H9 (cell line): ENCODE data around the gene SLC5A2. TPM values are rescaled to one million over a fixed set of nuclear protein-coding genes. Genes with fewer than 3 reads are reported as not detected.

Experiments
- DNase-seq: peaks from one replicate; pipeline ENCODE4 v3.0.0-alpha.2; 2017
- H2AFZ ChIP-seq: one replicate; pipeline ENCODE4 v1.6.1; 2013; ENCODE audit warnings: mild to moderate bottlenecking, low read length, control low read depth, moderate library complexity
- H2AK5ac ChIP-seq: 2 replicates; pipeline ENCODE4 v1.6.1; 2013; ENCODE audit warnings: low read length, control low read depth, mixed read lengths; ENCODE audit not compliant: insufficient read length
- H2BK120ac ChIP-seq: one replicate; pipeline ENCODE4 v1.6.1; 2013; ENCODE audit warnings: low read depth, mild to moderate bottlenecking, low read length, control low read depth, inconsistent platforms; ENCODE audit not compliant: poor library complexity, severe bottlenecking
- H2BK12ac ChIP-seq: 2 replicates; pipeline ENCODE4 v1.6.1; 2013; ENCODE audit warnings: low read length, control low read depth, mixed read lengths, low read depth; ENCODE audit not compliant: insufficient read length
- H2BK15ac ChIP-seq: 2 replicates; pipeline ENCODE4 v1.6.1; 2013; ENCODE audit warnings: low read depth, low read length, control low read depth
- H2BK20ac ChIP-seq: one replicate; pipeline ENCODE4 v1.6.1; 2013; ENCODE audit warnings: low read depth, mild to moderate bottlenecking, low read length, control low read depth, inconsistent platforms; ENCODE audit not compliant: poor library complexity, severe bottlenecking
- H2BK5ac ChIP-seq: 2 replicates; pipeline ENCODE4 v1.6.1; 2013; ENCODE audit warnings: low read length, control low read depth, mixed read lengths; ENCODE audit not compliant: insufficient read length
- H3K14ac ChIP-seq: 2 replicates; pipeline ENCODE4 v1.6.1; 2013; ENCODE audit warnings: low read length, control low read depth; ENCODE audit not compliant: insufficient read depth
- H3K18ac ChIP-seq: 2 replicates; pipeline ENCODE4 v1.6.1; 2013; ENCODE audit warnings: low read depth, mild to moderate bottlenecking, mixed read lengths, low read length, control low read depth; ENCODE audit not compliant: insufficient read length
- H3K23ac ChIP-seq: 2 replicates; pipeline ENCODE4 v1.6.1; 2013; ENCODE audit warnings: low read length, control low read depth, mixed read lengths, low read depth; ENCODE audit not compliant: insufficient read length
- H3K23me2 ChIP-seq: 2 replicates; pipeline ENCODE4 v1.6.1; 2013; ENCODE audit warnings: low read depth, mild to moderate bottlenecking, mixed read lengths, low read length, control low read depth; ENCODE audit not compliant: insufficient read length, poor library complexity, severe bottlenecking
- H3K27ac ChIP-seq: 2 replicates; pipeline ENCODE4 v1.5.1; 2013; ENCODE audit warnings: low read length, control low read depth, mixed read lengths, low read depth; ENCODE audit not compliant: insufficient read length
- H3K27me3 ChIP-seq: 2 replicates; pipeline ENCODE4 v1.6.1; 2013; ENCODE audit warnings: low read length, control low read depth, inconsistent platforms; ENCODE audit not compliant: insufficient read depth
- H3K4ac ChIP-seq: 2 replicates; pipeline ENCODE4 v1.6.1; 2013; ENCODE audit warnings: low read depth, mild to moderate bottlenecking, control low read depth, inconsistent platforms, low read length, moderate library complexity
- H3K4me1 ChIP-seq: 2 replicates; pipeline ENCODE4 v1.6.1; 2013; ENCODE audit warnings: low read length, control low read depth, inconsistent platforms; ENCODE audit not compliant: insufficient read depth
- H3K4me2 ChIP-seq: 2 replicates; pipeline ENCODE4 v1.6.1; 2013; ENCODE audit warnings: low read length, control low read depth, mixed read lengths; ENCODE audit not compliant: insufficient read length, insufficient read depth
- H3K56ac ChIP-seq: 2 replicates; pipeline ENCODE4 v1.6.1; 2013; ENCODE audit warnings: low read depth, mild to moderate bottlenecking, mixed read lengths, low read length, control low read depth; ENCODE audit not compliant: insufficient read length
- H3K79me1 ChIP-seq: 2 replicates; pipeline ENCODE4 v1.6.1; 2013; ENCODE audit warnings: low read depth, mild to moderate bottlenecking, moderate library complexity, low read length, control low read depth, inconsistent platforms; ENCODE audit not compliant: insufficient read depth, poor library complexity, severe bottlenecking
- H3K79me2 ChIP-seq: 2 replicates; pipeline ENCODE4 v1.6.1; 2013; ENCODE audit warnings: low read length, control low read depth, inconsistent platforms; ENCODE audit not compliant: insufficient read depth
- H3K9ac ChIP-seq: 2 replicates; pipeline ENCODE4 v1.6.1; 2013; ENCODE audit warnings: low read length, control low read depth, mixed read lengths; ENCODE audit not compliant: insufficient read length; ENCODE audit errors: extremely low read depth
- H3K9me3 ChIP-seq: one replicate; pipeline ENCODE4 v1.6.1; 2013; ENCODE audit warnings: low read depth, low read length, inconsistent platforms; ENCODE audit not compliant: control insufficient read depth
- H3T11ph ChIP-seq: one replicate; pipeline ENCODE4 v1.6.1; 2013; ENCODE audit warnings: mild to moderate bottlenecking, low read length, control low read depth, inconsistent platforms
- H4K20me1 ChIP-seq: one replicate; pipeline ENCODE4 v1.6.1; 2013; ENCODE audit not compliant: control insufficient read depth, insufficient read length, insufficient read depth
- H4K5ac ChIP-seq: 2 replicates; pipeline ENCODE4 v1.6.1; 2013; ENCODE audit warnings: low read depth, mild to moderate bottlenecking, mixed read lengths, low read length, control low read depth; ENCODE audit not compliant: insufficient read length
- H4K8ac ChIP-seq: replicated peaks from 2 replicates; pipeline ENCODE4 v1.6.1; 2013; ENCODE audit warnings: low read length, control low read depth, mixed read lengths, low read depth; ENCODE audit not compliant: insufficient read length
- H4K91ac ChIP-seq: 2 replicates; pipeline ENCODE4 v1.6.1; 2013; ENCODE audit warnings: low read depth, mild to moderate bottlenecking, moderate library complexity, mixed read lengths, low read length, control low read depth; ENCODE audit not compliant: insufficient read length
- H3K27ac Mint-ChIP-seq, 3 experiments: 2 replicates in 2 of 3; 3 replicates in 1 of 3; pipeline ENCODE4 v1.8.0; 2020 to 2021; ENCODE audit warnings: mixed read lengths in 3 of 3, mild to moderate bottlenecking in 1 of 3, moderate library complexity in 1 of 3
- H3K27me3 Mint-ChIP-seq: 2 replicates; pipeline ENCODE4 v1.8.0; 2021; ENCODE audit warnings: low read depth, mild to moderate bottlenecking, moderate library complexity, mixed read lengths
- H3K36me3 Mint-ChIP-seq, 3 experiments: 2 replicates in 2 of 3; 3 replicates in 1 of 3; pipeline ENCODE4 v1.8.0; 2020 to 2021; ENCODE audit warnings: low read depth in 3 of 3, mixed read lengths in 3 of 3; ENCODE audit not compliant: insufficient read depth in 1 of 3
- H3K4me1 Mint-ChIP-seq, 2 experiments: 2 replicates each; pipeline ENCODE4 v1.8.0; 2020; ENCODE audit warnings: mixed read lengths in 2 of 2
- H3K4me3 Mint-ChIP-seq, 2 experiments: 2 replicates in 1 of 2; 3 replicates in 1 of 2; pipeline ENCODE4 v1.8.0; 2020 to 2021; ENCODE audit warnings: mild to moderate bottlenecking in 2 of 2, mixed read lengths in 2 of 2, moderate library complexity in 1 of 2
- H3K9me3 Mint-ChIP-seq, 2 experiments: 2 replicates in 1 of 2; 3 replicates in 1 of 2; pipeline ENCODE4 v1.8.0; 2020; ENCODE audit warnings: mild to moderate bottlenecking in 2 of 2, mixed read lengths in 2 of 2, moderate library complexity in 1 of 2
- WGBS: extraction: QIAGEN DNeasy Blood & Tissue Kit; methylation state at CpG from one replicate; pipeline ENCODE4 v1.1.7; 2013; ENCODE audit warnings: missing lambda C conversion rate, low lambda C conversion rate, mixed read lengths; ENCODE audit not compliant: insufficient read length; ENCODE audit errors: extremely low coverage; 5-methylcytosine and 5-hydroxymethylcytosine counted together
- total RNA-seq: library from RNA; stranded (reverse); gene quantifications from 2 replicates; pipeline ENCODE4 v1.2.1, GENCODE V29; 2021
- TF ChIP-seq, protein P1 (sequence below): fragments of 200-600 bp; sonication (generic); conservative IDR thresholded peaks from 3 replicates; pipeline ENCODE4 v1.8.0; 2021; ENCODE audit warnings: antibody characterized with exemption, mild to moderate bottlenecking

SLC5A2 gene
- total RNA-seq, 1 experiment from 2014 or later, result 0.52 TPM

DNA sequence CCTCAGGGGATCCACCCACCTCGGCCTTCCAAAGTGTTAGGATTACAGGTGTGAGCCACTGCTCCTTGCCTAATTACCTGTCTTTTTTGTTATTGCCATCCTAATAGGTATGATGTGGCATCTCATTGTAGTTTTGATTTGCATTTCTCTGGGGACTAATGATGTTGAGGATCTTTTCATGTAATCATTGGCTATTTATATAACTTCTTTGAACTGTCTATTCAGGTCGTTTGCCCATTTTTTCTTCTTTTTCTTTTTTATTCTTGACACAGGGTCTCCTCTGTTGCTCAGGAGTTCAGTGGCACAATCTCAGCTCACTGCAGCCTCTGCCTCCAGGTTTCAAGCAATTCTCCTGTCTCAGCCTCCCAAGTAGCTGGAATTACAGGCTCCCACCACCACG is 12.3 kb upstream of the SLC5A2 start:
- Histone ChIP-seq H4K20me1 (no peaks in the 10 kb centered on the region), H2AFZ (no peak overlapping the region), H3K14ac (no peak overlapping the region), H2BK120ac (no peak overlapping the region), H3K4me2 (no peak overlapping the region), H3K27me3 (no peaks in the 10 kb centered on the region; the same call in 1 of the 2 replicates), H2AK5ac (no peak overlapping the region), H3K4me1 (peaks cover 3% of the 10 kb centered on the region; the same call in 1 of the 2 replicates), H4K8ac (no peak overlapping the region), H4K5ac (no peak overlapping the region), H2BK20ac (no peak overlapping the region), H3K27ac (no peak overlapping the region), H2BK5ac (no peak overlapping the region), H3K56ac (no peak overlapping the region), H2BK15ac (no peak overlapping the region), H3K79me1 (no peaks in the 10 kb centered on the region), H2BK12ac (no peak overlapping the region), H3K9ac (no peak overlapping the region), H3K79me2 (no peaks in the 10 kb centered on the region), H3K23me2 (peaks cover 10% of the 10 kb centered on the region), H3K18ac (no peak overlapping the region), H3T11ph (no peak overlapping the region), H3K9me3 (no peaks in the 10 kb centered on the region), H3K4ac (no peak overlapping the region), H3K23ac (no peak overlapping the region), H4K91ac (no peak overlapping the region)
- no peak for DNase-seq
- H3K4me1 Mint-ChIP-seq, result peaks cover 7 to 11% of the 10 kb centered on the region in 2 experiments
- no CpG with 5 or more reads among the region's 3 CpGs for WGBS
- peaks cover 36% of the 10 kb centered on the region for H3K27me3 Mint-ChIP-seq
- H3K9me3 Mint-ChIP-seq, result no peaks in the 10 kb centered on the region; a peak in 1 of 5 replicates
- H3K4me3 Mint-ChIP-seq, result no peak overlapping the region
- no peak overlapping the region for H3K27ac Mint-ChIP-seq
- TF ChIP-seq, protein P1, sequence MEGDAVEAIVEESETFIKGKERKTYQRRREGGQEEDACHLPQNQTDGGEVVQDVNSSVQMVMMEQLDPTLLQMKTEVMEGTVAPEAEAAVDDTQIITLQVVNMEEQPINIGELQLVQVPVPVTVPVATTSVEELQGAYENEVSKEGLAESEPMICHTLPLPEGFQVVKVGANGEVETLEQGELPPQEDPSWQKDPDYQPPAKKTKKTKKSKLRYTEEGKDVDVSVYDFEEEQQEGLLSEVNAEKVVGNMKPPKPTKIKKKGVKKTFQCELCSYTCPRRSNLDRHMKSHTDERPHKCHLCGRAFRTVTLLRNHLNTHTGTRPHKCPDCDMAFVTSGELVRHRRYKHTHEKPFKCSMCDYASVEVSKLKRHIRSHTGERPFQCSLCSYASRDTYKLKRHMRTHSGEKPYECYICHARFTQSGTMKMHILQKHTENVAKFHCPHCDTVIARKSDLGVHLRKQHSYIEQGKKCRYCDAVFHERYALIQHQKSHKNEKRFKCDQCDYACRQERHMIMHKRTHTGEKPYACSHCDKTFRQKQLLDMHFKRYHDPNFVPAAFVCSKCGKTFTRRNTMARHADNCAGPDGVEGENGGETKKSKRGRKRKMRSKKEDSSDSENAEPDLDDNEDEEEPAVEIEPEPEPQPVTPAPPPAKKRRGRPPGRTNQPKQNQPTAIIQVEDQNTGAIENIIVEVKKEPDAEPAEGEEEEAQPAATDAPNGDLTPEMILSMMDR, result no peak
- H3K36me3 Mint-ChIP-seq, result peaks cover 3 to 23% (median 6%) of the 10 kb centered on the region in 3 experiments
